Head of caudate nucleus (tissue), 42 donors: ENCODE data around the gene RAET1G.
"Not testable (repeated sequence)": the region's sequence is repeated elsewhere in the genome, so short reads cannot be mapped to it uniquely, and the experiment has no call there.

ENCODE experiments used
- DNase-seq, 42 donors: peaks; one replicate each; pipeline versions ENCODE4 v3.0.0 to v3.0.0-alpha.2; 2020 to 2021; ENCODE audit warnings: mixed read lengths in 7 of 42
- intact Hi-C: fragments of 100-400 bp; cut with DNase I; formaldehyde crosslinking; loops from one replicate; pipeline ENCODE4 v1.15.0; 2022

RAET1G gene

DNA sequence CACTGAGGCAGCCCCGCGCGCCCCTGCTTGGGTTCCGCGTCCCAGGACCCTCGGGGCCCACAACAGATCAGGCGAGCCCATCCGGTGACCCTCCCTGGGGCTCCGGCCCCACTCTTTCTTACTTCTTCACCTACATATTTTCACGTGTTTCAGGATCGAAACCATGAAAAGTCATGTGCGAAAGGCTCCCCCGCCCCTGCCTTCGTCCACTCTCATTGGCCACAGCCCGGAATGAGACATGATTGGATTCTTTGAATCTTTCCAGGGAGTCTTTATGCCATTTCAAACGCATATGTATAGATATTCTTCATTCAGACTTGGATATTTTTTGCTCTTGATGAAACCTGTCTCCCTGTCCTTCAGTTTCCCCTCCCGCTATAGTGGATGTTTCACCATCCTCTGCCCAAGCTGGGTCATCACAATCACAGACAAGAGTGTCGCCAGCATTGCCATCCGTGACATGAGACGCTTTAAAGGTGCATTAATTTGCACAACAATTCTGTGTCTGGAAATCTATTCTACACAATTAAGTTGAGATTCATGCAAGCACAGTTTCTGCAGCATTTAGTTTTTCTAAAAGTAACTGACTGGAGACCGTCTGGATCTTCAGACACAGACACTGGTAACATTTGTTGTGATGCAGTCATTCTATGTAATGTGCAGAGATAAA is 32.2 kb upstream of the RAET1G start:
- DNase-seq, intact Hi-C loops: not testable (repeated sequence)

DNA sequence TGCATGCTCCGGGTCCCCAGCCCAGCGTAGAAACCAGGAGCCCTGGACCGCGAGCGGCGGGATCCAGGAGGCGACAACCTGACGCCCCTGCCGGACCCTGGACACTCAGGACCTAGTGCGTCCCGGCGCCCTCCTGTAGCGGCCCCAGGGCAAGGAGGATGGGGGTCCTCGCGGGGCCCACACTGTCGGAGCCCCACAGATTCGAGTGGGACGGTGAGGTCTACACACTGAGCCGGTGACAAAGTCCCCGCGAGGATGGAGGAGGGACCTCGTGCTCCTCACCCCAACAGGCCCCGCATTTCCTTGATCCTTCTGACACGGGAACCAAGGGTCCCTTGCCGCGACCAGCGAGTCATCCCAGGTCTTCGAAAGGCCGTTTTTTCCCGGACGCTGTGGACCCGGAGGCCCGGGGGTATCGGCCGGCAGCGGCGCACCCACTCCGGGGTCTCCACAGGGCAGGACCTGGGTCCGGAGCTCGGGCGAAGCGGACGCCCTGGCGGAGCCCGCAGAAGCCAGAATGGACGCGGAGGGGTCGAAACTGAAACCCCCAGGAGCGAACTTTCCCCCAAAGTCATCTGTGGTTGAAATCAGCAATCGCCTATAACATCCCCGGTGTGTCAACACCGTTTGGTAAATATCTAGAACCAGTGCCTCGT is 31.5 kb upstream of the RAET1G start:
- intact Hi-C loops, DNase-seq: not testable (repeated sequence)

DNA sequence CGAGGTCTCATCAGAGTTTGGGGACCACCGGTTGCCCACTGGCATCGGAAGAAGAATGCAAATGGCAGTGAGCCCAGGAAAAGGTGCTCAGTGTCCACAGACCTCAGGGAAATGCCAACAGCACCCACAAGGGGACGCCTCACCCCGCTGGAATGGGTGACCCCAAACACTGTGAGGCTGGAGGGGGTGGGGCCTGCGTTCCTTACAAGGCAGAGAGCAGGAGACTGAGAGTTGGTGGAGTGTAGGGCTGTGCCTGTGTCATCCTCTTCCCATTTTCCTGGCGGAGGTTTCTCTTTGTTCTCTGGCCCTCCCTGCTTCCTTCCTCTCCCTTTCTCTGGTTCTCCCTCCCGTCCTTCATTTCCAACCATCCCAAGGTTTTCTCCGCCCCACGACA is 31.0 kb upstream of the RAET1G start:
- DNase-seq, intact Hi-C loops: not testable (repeated sequence)

DNA sequence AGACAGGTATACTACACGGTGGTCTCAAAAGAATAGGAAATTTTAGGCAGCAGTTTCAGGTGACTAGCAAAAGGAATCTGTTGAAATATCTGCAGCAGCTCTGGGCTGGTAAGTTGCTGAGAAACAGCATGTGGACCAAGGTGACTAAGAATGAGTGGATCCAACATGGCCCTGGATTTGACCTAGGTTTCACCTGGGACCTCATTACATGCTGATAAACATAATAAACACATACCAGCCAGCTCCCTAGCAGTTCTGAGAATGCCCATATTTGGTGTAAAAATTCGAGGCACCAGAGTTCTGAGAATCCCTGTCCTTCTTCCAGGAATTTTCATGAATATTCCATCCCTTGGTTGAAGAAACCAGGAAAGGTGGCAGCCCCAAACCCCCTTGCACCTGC is 30.5 kb upstream of the RAET1G start:
- DNase-seq, intact Hi-C loops: not testable (repeated sequence)

DNA sequence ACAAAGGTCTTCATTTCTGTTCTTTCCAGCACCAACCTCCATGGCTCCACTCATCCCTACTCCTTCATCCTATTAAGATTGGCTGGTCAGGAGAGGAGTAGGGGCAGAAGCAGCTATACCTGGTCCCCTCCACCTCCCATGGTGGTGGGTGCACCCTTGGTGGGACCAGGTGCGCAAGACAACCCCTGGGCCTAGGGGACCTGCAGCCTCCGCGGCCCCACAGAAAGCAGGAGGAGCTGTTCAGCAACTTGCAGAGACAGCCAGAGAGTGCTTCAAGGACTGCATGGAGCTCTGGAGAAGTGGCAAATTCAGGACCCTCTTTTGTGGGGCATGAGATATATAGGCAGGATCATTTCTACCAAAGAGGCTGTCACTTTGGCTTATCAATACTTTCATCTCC is 28.7 kb upstream of the RAET1G start:
- no peak for DNase-seq
- intact Hi-C loops, result no loop called here

DNA sequence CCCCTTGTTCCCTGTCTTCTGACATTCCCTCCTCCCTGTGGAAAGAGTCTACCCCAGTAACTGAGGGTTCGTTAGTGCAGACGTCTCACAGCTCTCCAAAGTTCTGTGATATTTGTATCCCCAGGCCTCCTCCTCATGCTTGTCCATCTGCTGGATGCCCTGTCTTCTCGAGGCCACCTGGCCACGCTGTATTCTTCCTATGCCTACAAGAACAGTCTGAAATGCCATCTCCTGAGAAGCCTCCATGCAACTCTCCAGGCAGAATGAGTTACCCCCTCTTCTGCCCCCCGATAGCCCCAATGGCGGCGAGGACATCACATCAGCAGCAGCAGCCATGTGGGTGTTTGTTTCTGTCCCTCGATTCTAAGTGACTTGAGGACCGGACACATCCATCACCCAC is 28.2 kb upstream of the RAET1G start:
- no peak for DNase-seq
- intact Hi-C loops, result no loop called here

DNA sequence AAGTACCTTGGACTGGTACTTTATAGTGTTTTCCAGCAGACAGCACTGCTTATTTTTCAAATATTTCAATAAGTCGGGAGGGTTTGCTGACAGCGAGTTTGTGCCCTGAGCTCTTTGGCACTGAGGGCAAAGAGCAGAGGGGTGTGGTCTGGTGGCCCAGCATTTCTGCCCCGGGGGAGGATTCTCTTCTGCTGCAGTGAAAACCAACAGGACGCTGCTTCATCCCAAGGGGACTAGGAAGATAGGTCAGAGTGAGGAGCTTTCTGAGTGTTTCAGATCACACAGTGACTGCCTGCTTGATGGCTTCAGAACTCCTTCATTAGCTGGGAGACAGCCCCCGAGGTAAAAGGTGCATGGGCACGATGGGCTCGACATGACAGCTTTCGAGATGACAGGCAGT is 27.5 kb upstream of the RAET1G start:
- DNase-seq, result no peak
- intact Hi-C loops, result no loop called here

DNA sequence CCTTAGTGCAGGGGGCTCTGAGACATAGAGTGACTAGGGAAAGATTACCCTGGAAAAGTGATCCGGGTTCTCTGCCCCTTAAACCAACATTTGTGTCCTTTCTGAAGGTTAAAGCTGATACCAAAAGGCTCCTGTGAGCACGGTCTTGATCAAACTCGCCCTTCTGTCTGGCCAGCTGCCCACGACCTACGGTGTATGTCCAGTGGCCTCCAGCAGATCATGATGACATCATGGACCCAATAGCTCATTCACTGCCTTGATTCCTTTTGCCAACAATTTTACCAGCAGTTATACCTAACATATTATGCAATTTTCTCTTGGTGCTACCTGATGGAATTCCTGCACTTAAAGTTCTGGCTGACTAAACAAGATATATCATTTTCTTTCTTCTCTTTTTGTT is 25.7 kb upstream of the RAET1G start:
- intact Hi-C loops, result no loop called here

DNA sequence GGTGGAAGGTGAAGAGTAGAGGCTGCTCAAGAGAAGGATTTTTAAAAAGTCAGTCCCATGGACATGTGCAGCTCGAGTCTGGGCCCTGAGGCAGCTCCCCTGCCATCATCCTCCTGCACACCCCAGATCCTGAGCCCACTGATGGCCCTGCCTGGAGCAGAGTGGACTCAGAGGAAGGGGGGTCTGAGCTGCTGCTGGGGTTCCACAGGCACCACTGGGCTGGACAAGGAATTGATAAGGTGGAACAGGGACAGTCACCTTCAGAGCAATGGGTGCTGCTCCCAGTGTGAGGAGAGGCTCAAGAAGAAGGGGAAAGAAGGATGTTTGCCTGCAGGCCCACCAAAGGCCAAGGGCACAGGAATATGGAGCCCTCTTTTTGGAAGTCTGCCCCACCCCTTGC is 25.1 kb upstream of the RAET1G start:
- no peak for DNase-seq

More for the DNA sequence above, 25.7 kb upstream of the RAET1G start:
- no peak for DNase-seq

DNA sequence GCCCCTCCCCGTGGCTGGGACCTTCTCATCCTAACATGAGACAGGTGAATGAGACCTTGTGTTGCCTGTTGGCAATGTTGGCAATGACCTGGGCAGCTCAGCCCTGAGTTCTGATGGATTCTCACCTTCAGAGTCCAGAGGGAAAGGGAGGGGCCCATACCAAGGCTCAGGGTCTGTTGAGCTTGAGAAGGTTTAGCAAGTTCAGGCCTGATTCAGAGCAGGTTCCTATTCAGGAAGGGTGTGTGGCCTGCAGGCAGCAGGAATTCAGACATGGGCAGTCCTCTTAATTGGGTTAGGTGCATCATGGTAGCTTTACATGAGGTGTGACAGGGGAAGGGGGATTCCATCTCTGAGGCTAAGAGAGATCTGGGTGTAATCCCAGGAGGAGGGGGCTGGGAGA is 24.6 kb upstream of the RAET1G start:
- intact Hi-C loops, DNase-seq: not testable (repeated sequence)

More for the DNA sequence above, 25.1 kb upstream of the RAET1G start:
- intact Hi-C loops, result no loop called here

DNA sequence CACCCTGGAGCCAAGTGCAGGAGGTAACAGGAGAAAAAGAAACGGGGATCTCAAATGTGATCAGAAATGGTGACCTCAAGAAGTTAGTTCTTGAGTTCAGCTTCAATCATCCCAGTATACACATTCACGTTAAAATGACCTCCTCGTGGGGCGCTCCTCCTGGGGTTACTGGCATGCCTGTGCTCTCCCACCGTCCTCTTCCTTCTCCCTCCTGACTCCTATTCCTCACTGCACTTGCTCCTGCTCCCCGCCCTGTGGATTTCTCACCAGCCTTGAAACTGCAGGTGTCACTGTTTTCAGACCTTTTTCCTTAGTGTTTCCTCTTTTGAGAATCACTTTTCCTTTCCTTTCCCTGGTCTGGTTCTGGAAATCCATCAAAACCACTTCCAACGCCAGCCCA is 23.7 kb upstream of the RAET1G start:
- DNase-seq, intact Hi-C loops: not testable (repeated sequence)

DNA sequence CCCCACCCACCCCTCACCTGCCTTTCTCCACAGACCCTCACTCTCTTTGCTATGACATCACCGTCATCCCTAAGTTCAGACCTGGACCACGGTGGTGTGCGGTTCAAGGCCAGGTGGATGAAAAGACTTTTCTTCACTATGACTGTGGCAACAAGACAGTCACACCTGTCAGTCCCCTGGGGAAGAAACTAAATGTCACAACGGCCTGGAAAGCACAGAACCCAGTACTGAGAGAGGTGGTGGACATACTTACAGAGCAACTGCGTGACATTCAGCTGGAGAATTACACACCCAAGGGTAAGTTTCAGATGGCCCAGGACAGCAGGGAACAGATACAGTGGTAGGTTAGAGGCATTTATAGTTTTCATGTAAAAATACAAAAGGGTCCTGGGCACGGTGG is 22.4 kb upstream of the RAET1G start:
- intact Hi-C loops, DNase-seq: not testable (repeated sequence)

DNA sequence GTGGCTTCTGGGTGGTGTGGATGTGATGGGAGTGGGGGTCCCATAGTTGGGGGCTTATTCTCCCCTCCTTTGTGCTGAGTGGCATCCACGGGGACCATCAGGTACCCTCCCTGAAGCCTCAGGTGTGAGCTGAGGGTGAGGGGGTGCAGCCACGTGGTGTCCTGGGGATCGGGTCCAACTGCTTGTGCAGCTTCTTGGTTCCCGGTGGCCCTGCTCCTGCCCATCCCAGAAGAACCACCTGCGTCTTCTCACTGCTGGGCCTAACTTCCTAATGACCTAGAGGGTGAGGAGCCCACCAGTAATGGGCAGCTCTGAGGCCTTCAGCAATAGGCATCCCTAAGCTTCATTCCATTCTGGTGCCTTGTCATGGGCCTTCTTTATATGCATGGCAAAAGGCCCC is 20.4 kb upstream of the RAET1G start:
- intact Hi-C loops, result not testable (repeated sequence)

DNA sequence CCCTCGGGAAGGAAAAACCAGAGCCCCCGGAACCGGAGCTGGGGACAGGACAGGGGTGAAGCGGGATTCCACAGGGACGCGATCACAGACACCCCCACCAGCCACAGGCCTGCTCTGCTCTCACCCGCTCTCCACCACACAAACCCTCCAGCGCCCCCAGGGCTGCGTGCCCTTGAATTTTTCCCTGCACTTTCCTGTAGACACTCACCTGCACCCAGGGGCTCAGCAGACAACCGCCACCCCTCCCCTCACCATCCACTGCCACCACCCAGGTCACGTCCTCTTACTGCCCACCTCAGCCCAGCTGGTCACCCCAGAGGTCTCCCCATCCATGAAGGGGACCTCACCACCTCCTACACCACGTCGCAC is 19.5 kb upstream of the RAET1G start:
- intact Hi-C loops, result no loop called here
- no peak for DNase-seq

More for the DNA sequence above, 20.4 kb upstream of the RAET1G start:
- DNase-seq, result not testable (repeated sequence)

DNA sequence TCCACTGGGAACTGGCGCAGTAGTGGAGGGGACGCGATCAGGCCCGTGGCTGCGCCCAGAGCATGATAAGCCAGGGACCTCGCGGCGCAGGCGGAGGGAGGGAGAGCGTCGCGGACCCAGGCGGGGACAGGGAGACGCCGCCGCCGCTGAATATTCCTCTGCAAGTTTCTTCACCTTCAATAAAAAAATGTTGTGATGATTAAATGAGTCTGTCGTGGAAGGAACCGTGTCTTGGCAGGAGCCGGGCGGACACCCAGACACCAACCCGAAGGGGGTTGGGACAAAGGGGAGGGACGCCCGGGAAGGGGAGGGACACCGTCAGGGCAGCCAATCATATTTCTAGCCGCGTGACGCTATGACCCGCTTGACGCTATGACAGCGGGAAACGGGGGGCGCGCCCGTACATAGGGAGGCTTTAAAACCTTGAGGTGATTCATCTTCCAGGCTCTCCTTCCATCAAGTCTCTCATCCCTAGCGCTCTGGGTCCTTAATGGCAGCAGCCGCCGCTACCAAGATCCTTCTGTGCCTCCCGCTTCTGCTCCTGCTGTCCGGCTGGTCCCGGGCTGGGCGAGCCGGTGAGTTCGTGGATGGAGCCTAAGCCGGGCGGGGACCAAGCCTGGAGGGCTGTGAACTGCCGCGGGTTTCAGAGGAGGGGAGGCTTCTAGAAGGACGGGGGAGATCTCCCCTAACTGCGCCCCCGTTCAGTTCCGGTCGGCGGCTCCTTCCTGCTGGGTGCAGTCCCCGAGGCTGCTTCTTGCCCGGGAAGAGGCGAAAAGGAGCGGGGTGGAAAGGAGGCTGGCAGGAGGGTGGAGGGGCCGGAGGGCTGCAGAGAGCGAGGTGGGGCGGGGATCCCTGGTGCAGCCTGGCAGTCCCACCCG is 18.9 kb upstream of the RAET1G start, which contains the start of gene ULBP2:
ULBP2 (plus strand) TSS at position 432 of the 878 bp plus-strand sequence; CDS start at position 491, 59 bp downstream.
- DNase-seq, result peak; percentile 66 to 95 (median 86)
- intact Hi-C loops, result no loop called here

DNA sequence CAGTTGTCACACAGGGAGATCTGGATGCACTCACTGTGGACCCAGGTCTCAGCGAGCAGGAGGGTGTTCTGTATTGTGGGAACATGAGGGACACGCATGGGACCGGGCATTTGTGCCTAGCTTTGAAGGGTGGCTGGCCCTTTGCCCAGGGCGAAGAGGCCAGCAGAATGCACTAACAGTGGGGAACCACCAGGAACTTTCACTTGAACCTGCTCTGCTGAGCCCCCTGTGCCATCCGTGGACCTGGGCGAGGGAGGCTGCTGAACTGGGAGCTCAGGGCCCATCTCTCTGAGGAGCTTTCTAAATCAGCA is 17.7 kb upstream of the RAET1G start:
- intact Hi-C loops, result no loop called here
- no peak for DNase-seq

DNA sequence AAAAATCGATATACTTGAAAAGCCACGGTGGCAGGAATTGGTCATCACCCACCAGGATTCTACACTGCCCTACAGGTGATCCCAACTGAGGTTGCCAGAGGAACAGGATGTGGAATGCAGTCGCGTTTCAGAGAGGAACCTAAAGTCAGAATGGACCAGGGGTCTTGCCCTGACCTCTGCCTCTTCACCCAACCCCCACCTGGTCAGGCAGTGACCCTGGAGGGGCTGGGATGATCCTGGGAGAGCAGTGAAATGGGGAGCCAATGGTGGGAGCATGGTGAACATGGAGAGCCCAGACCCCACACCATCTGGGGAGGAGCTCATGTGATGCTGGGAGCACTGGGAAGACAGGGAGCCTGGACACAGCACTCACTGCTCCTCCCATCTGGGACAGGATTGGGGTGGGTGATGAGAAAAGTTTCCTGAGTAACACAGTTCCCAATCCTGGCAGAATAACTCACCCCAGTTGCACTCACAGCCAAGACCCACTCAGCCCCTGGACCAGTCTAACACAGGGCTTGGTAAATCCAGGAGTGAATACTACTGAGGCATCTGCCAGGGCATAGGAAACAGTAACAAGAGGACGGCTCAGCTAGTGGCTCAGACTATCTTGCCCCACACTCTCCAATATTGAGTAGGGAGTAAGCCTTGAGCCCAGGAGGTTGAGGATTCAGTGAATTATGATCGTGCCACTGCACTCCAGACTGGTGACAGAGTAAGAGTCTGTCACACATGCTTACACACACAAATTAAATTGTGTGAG is 17.2 kb upstream of the RAET1G start:
- DNase-seq, result peak in 1 of 42 donors; percentile 31
- intact Hi-C loops, result no loop called here

DNA sequence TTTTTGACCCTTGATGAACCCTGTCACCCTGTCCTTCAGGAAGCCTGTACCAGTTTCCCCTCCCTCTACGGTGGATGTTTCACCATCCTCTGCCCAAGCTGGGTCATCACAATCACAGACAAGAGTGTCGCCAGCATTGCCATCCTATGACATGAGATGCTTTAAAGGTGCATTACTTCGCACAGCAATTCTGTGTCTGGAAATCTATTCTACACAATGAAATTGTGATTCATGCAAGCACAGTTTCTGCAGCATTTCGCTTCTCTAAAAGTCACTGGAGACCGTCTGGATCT is 16.4 kb upstream of the RAET1G start:
- intact Hi-C loops, result no loop called here
- DNase-seq, result peak in 1 of 42 donors; percentile 7

DNA sequence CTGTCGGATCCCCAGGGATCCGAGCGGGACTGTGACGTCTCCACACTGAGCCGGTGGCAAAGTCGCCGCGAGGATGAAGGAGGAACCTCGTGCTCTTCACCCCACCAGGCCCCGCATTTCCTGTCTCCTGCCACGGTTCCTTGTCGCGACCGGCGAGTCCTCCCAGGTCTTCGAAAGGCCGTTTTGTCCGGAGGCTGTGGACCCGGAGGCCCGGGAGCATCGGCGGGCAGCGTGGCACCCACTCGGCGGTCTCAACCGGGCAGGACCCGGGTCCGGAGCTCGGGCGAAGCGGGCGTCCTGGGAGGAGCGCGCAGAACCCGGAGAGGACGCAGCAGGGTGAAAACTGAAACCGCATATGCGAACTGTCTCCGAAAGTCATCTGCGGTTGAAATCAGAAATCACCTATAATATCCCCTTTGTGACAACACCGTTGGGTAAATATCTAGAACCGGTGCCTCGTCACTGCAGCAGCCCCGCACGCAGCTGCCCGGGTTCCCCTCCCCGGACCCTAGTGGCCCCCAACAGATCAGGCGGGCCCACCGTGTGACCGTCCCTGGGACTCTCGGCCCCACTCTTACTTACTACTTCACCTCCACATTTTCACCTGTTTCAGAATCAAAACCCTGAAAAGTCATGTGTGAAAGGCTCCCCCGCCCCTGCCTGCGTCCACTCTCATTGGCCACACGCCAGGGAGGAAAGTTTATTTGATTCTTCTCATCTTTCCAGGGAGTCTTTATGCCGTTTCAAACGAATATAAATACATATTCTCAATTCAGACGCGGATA is 15.8 kb upstream of the RAET1G start:
- intact Hi-C loops, result no loop called here
- DNase-seq, result peak in 1 of 42 donors; percentile 41
